Measurements from ENCODE around the gene TJP3.

The TJP3 gene

DNA sequence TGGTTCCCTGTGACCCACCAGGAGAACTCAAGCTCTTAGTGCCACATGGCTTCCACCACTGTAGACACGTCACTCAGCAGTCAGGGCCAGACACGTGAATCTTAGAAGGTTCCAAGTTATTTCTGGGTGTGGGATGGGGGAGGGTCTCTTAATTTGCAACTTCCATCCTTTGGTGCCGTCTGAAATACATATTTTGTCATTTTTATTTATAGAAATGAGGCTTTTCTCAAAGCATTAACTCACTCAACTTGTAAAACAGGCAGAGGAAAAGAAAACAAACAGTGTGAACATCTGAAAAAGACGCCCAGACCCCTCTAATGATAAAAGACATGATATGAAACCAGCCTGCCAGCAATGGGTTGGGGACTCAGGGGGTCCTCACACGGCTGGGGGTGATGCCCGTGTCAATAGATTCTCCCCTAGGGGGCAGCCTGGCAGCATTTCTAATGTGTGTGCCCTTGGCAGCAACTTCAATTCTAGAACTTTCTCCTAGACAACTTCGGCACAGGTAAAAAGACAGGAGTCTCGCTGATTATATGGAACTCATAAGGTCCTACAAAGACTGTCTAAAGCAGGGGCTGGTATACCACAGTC, 23.3 kb upstream of the TJP3 start:
- Histone ChIP-seq H3K4me3 (ENCODE audit: insufficient read depth, low read length, poor library complexity, severe bottlenecking) (no peak overlapping the region), H2AFZ (ENCODE audit: low read depth, low read length, severe bottlenecking) (no peak overlapping the region), H3K79me2 (ENCODE audit: insufficient read depth, low read length) (no peaks in the 10 kb centered on the region), H3K27ac (ENCODE audit: low read depth, low read length) (no peak overlapping the region), H3K9ac (ENCODE audit: low read length) (no peak overlapping the region), H3K9me3 (ENCODE audit: insufficient read depth, low read length) (no peaks in the 10 kb centered on the region), H3F3A (ENCODE audit: insufficient read depth) (no peaks in the 10 kb centered on the region), H3K9me2 (replicated peaks; ENCODE audit: insufficient read depth, low read length) (no peaks in the 10 kb centered on the region), H3K36me3 (ENCODE audit: low read length) (no peaks in the 10 kb centered on the region), H3K27me3 (ENCODE audit: low read length) (no peaks in the 10 kb centered on the region), H4K20me1 (ENCODE audit: low read depth, low read length) (0 out of 2 replicates have a peak, but pooled peaks cover 3% of the 10 kb centered on the region), H3K4me2 (ENCODE audit: low read depth, low read length, poor library complexity, severe bottlenecking) (no peak overlapping the region)
- no peak for TF ChIP-seq CTCF (IDR thresholded peaks at IDR 0.05; ENCODE audit: insufficient read depth, low read length, poor library complexity, severe bottlenecking)
- no peak for TF ChIP-seq EZH2phosphoT487 (conservative IDR thresholded peaks at IDR 0.05; ENCODE audit: low read length)

DNA sequence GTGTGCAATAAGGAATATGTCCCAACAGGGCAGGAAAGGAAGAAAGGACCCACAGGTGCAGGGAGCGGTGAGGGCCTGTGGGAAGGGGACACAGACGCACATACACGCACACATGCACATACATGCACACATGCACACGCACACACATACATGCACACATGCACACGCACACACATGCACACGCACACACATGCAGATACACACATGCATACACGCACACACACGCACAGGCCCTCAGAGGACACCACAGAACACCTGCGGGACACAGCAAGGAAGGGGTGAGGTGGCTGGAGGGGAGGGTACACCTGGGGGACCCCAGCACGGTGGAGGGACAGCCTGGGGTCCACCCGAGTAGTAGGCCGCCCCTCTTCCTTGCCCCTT, 20.8 kb upstream of the TJP3 start:
- H3K4me3 ChIP-seq (ENCODE audit: insufficient read depth, low read length, poor library complexity, severe bottlenecking) = no peak overlapping the region
- H3F3A ChIP-seq (ENCODE audit: insufficient read depth) = no peaks in the 10 kb centered on the region
- no peak overlapping the region for H3K27ac ChIP-seq (ENCODE audit: low read depth, low read length)
- H2AFZ ChIP-seq (ENCODE audit: low read depth, low read length, severe bottlenecking) = no peak overlapping the region
- no peak overlapping the region for H3K4me2 ChIP-seq (ENCODE audit: low read depth, low read length, poor library complexity, severe bottlenecking)
- H3K9me2 ChIP-seq (replicated peaks; ENCODE audit: insufficient read depth, low read length) = no peaks in the 10 kb centered on the region
- H3K9ac ChIP-seq (ENCODE audit: low read length) = no peak overlapping the region
- H4K20me1 ChIP-seq (ENCODE audit: low read depth, low read length) = 0 out of 2 replicates have a peak, but pooled peaks cover 3% of the 10 kb centered on the region
- no peaks in the 10 kb centered on the region for H3K27me3 ChIP-seq (ENCODE audit: low read length)
- H3K9me3 ChIP-seq (ENCODE audit: insufficient read depth, low read length) = no peaks in the 10 kb centered on the region
- TF ChIP-seq CTCF (IDR thresholded peaks at IDR 0.05; ENCODE audit: insufficient read depth, low read length, poor library complexity, severe bottlenecking) (no peak), EZH2phosphoT487 (conservative IDR thresholded peaks at IDR 0.05; ENCODE audit: low read length) (no peak)
- H3K79me2 ChIP-seq (ENCODE audit: insufficient read depth, low read length) = no peaks in the 10 kb centered on the region
- no peaks in the 10 kb centered on the region for H3K36me3 ChIP-seq (ENCODE audit: low read length)

DNA sequence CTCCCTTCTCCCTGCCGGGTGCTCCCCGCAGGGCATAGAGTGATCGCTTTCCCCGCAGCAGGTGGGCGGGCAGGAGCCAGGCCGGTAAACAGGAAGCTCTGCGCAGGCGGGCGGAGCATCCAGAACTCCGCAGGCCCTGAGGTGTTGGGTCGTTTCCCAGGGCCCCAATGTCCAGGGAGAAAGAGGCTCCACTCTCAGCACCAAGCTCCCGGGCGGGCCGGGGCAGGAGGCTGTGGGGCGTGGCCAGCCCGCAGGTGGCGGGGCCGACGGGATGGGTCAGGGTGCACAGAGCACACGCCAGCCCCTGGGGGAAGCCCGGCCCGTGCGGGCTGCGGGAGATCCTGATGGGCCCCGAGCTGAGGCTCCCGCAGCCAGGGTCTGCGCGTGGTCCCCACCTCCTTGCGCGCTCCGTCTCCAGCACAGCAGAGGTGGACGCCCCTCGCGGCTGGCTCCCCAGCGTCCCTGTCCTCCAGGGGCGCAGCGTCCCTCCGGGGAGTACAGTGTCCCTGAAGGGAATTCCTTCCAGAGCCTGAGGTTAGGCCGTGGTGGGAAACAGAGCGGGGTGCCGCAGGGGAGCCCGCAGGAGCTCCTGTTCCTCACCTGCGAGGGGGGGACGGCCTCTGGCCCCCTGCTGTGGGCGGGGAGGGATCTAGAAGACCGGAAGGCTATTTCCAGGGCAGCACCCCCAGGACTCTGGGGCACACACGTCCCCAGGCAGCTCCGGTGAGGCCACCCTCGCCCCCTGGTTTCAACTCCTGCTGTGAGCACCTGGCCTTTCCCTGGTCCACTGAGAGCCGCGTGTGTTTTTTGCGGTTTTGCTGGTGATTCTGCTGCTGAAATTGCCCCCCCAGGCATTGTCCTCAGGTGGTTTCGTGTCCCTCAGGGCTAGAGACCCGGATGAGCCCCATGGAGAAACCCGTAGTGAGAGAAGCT, 20.1 kb upstream of the TJP3 start:
- TF ChIP-seq EZH2phosphoT487 (conservative IDR thresholded peaks at IDR 0.05; ENCODE audit: low read length) = no peak
- TF ChIP-seq CTCF (IDR thresholded peaks at IDR 0.05; ENCODE audit: insufficient read depth, low read length, poor library complexity, severe bottlenecking) = no peak
- Histone ChIP-seq H3K27ac (ENCODE audit: low read depth, low read length) (no peak overlapping the region), H3K36me3 (ENCODE audit: low read length) (no peaks in the 10 kb centered on the region), H3K9me3 (ENCODE audit: insufficient read depth, low read length) (no peaks in the 10 kb centered on the region), H3K4me2 (ENCODE audit: low read depth, low read length, poor library complexity, severe bottlenecking) (no peak overlapping the region), H3K27me3 (ENCODE audit: low read length) (no peaks in the 10 kb centered on the region), H2AFZ (ENCODE audit: low read depth, low read length, severe bottlenecking) (no peak overlapping the region), H3K4me3 (ENCODE audit: insufficient read depth, low read length, poor library complexity, severe bottlenecking) (no peak overlapping the region), H4K20me1 (ENCODE audit: low read depth, low read length) (0 out of 2 replicates have a peak, but pooled peaks cover 3% of the 10 kb centered on the region), H3K79me2 (ENCODE audit: insufficient read depth, low read length) (no peaks in the 10 kb centered on the region), H3F3A (ENCODE audit: insufficient read depth) (no peaks in the 10 kb centered on the region), H3K9me2 (replicated peaks; ENCODE audit: insufficient read depth, low read length) (no peaks in the 10 kb centered on the region), H3K9ac (ENCODE audit: low read length) (no peak overlapping the region)
